Fibroblast of lung (primary cell): ENCODE results near the gene ERP44. TPM values are rescaled to one million over a fixed set of nuclear protein-coding genes. Genes with fewer than 3 reads are reported as not detected.
A peak's percentile ranks its signal among the peaks of the same experiment; 100 is the strongest.

ENCODE experiments used
- DNase-seq, 2 donors: peaks; one replicate each; pipeline versions ENCODE4 v3.0.0 to v3.0.0-alpha.2; 2010; ENCODE audit warnings: low read depth in 2 of 2
- H2AFZ ChIP-seq: 2 replicates; pipeline ENCODE4 v1.5.1; 2012; ENCODE audit warnings: low read length, control low read depth, inconsistent platforms
- H3K27ac ChIP-seq: 2 replicates; pipeline ENCODE4 v1.5.1; 2011; ENCODE audit warnings: low read length, control low read depth; ENCODE audit not compliant: insufficient read depth
- H3K27me3 ChIP-seq: 2 replicates; pipeline ENCODE4 v1.5.1; 2011; ENCODE audit warnings: mild to moderate bottlenecking, low read length; ENCODE audit not compliant: control insufficient read depth, insufficient read depth
- H3K36me3 ChIP-seq: 2 replicates; pipeline ENCODE4 v1.5.1; 2011; ENCODE audit warnings: low read length; ENCODE audit not compliant: control insufficient read depth, insufficient read depth
- H3K4me1 ChIP-seq: 2 replicates; pipeline ENCODE4 v1.5.1; 2011; ENCODE audit warnings: low read length; ENCODE audit not compliant: control insufficient read depth, insufficient read depth; ENCODE audit errors: extremely low read depth
- H3K4me2 ChIP-seq: 2 replicates; pipeline ENCODE4 v1.5.1; 2011; ENCODE audit warnings: low read length, control low read depth; ENCODE audit not compliant: insufficient read depth; ENCODE audit errors: extremely low read depth
- H3K4me3 ChIP-seq, 4 experiments: fragments of 200-600 bp in 1 of 4; sonication (generic) in 1 of 4; replicated peaks in 1 of 4; 2 replicates each; pipeline ENCODE4 v1.5.1; 2011 to 2016; ENCODE audit warnings: low read length in 4 of 4, low read depth in 3 of 4, mild to moderate bottlenecking in 3 of 4, control low read depth in 2 of 4, inconsistent platforms in 1 of 4, mixed read lengths in 1 of 4; ENCODE audit not compliant: insufficient read depth in 1 of 4; ENCODE audit errors: control extremely low read depth in 1 of 4
- H3K79me2 ChIP-seq: 2 replicates; pipeline ENCODE4 v1.5.1; 2012; ENCODE audit warnings: mild to moderate bottlenecking, low read length, inconsistent platforms; ENCODE audit not compliant: control insufficient read depth, insufficient read depth
- H3K9ac ChIP-seq: 2 replicates; pipeline ENCODE4 v1.5.1; 2011; ENCODE audit warnings: mild to moderate bottlenecking, low read length, control low read depth; ENCODE audit not compliant: insufficient read depth
- H3K9me3 ChIP-seq: 2 replicates; pipeline ENCODE4 v1.5.1; 2012; ENCODE audit warnings: low read depth, low read length; ENCODE audit not compliant: control insufficient read depth, insufficient read depth
- H4K20me1 ChIP-seq: 2 replicates; pipeline ENCODE4 v1.5.1; 2011; ENCODE audit warnings: low read length; ENCODE audit not compliant: control insufficient read depth, insufficient read depth; ENCODE audit errors: extremely low read depth
- CTCF ChIP-seq, 2 donors: IDR thresholded peaks in 1 of 2; conservative IDR thresholded peaks in 1 of 2; 1 replicate in 1 of 2; 2 replicates in 1 of 2; pipeline ENCODE4 v1.5.1; 2011 to 2012; ENCODE audit warnings: low read length in 2 of 2, control low read depth in 1 of 2, inconsistent platforms in 1 of 2, low read depth in 1 of 2, mild to moderate bottlenecking in 1 of 2
- EZH2 ChIP-seq: IDR thresholded peaks from 2 replicates; pipeline ENCODE4 v1.5.1; 2012; ENCODE audit warnings: low read length, control low read depth, mild to moderate bottlenecking; ENCODE audit errors: missing control alignments
- polyA plus RNA-seq, 2 donors: library from polyadenylated mRNA; depleted of rRNA in 1 of 2; stranded (reverse) in 1 of 2; unstranded in 1 of 2; fragments of >200 nt; gene quantifications; 2 replicates each; pipeline ENCODE4 v1.2.1, GENCODE V29; 2011 to 2012; ENCODE audit warnings: missing spikeins in 1 of 2
- total RNA-seq: library from RNA; depleted of rRNA; stranded (reverse); fragments of >200 nt; gene quantifications from 2 replicates; pipeline ENCODE4 v1.2.1, GENCODE V29; 2014

ERP44 gene
- total and polyA plus RNA-seq, 2 donors (not counting 1 experiment from before 2014, with no cell fraction given), result 8.6 to 24.0 TPM

- no peak for DNase-seq
- no peaks in the 10 kb centered on the region for H3K9me3 ChIP-seq
Observed at GRCh38 chr9:99966001-99966400, 132.8 kb downstream of the ERP44 start.

GRCh38 chr9:99964336-99964735 is 134.5 kb downstream of the ERP44 start:
- Histone ChIP-seq H3K36me3 (no peaks in the 10 kb centered on the region), H3K9me3 (no peaks in the 10 kb centered on the region), H3K27ac (no peak overlapping the region), H4K20me1 (no peaks in the 10 kb centered on the region), H3K9ac (no peak overlapping the region), H2AFZ (no peak overlapping the region), H3K79me2 (no peaks in the 10 kb centered on the region), H3K4me3 (no peak overlapping the region), H3K4me2 (no peak overlapping the region), H3K27me3 (no peaks in the 10 kb centered on the region), H3K4me1 (no peaks in the 10 kb centered on the region)
- TF ChIP-seq CTCF (conservative IDR thresholded peaks at IDR 0.05 in 1 of 2, IDR thresholded peaks at IDR 0.05 in 1 of 2; ENCODE audit: low read depth in 1 of 2, low read length in 2 of 2), result no peak
- peak in 1 of 2 donors; percentile 49 for DNase-seq

More at GRCh38 chr9:99966001-99966400, 132.8 kb downstream of the ERP44 start:
- no peak overlapping the region for H3K4me2 ChIP-seq
- no peak overlapping the region for H3K4me3 ChIP-seq
- TF ChIP-seq EZH2 (no peak), CTCF (conservative IDR thresholded peaks at IDR 0.05 in 1 of 2, IDR thresholded peaks at IDR 0.05 in 1 of 2; ENCODE audit: low read depth in 1 of 2, low read length in 2 of 2) (no peak)
- H3K79me2 ChIP-seq, result no peaks in the 10 kb centered on the region
- H3K27ac ChIP-seq, result no peak overlapping the region
- no peaks in the 10 kb centered on the region for H3K36me3 ChIP-seq
- no peak overlapping the region for H2AFZ ChIP-seq
- no peaks in the 10 kb centered on the region for H4K20me1 ChIP-seq
- no peaks in the 10 kb centered on the region for H3K4me1 ChIP-seq
- no peaks in the 10 kb centered on the region for H3K27me3 ChIP-seq
- H3K9ac ChIP-seq, result no peak overlapping the region

DNA sequence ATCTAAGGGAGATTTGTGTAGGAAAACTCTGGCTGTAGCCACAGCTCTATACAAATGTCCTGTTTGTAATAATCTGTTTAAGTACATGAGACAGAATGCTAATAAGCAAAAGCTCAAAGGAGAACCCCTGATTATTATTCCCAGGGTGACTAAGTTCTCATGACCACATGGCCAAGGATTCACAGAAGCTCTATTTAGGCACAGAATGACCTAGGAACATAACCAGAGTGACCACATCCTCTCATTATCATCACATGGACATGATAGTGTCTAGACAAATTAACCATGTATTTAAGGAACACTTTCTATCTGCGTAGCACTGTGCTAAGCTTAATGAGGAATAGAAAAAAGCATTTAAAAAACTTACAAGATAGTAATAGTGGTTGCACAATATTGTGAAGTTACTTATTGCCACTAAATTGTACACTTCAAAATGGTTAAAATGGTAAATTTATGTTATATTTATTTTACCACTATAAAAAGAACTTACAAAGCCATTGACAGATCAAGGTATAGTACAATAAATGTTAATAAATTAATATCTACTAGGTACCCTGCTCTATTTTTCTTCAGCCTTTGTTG is 136.0 kb downstream of the ERP44 start:
- no peaks in the 10 kb centered on the region for H3K4me1 ChIP-seq
- DNase-seq, result peak in 1 of 2 donors; percentile 24
- no peak for TF ChIP-seq EZH2
- TF ChIP-seq CTCF (conservative IDR thresholded peaks at IDR 0.05 in 1 of 2, IDR thresholded peaks at IDR 0.05 in 1 of 2; ENCODE audit: low read depth in 1 of 2, low read length in 2 of 2), result no peak

More for the DNA sequence above, 136.0 kb downstream of the ERP44 start:
- no peak overlapping the region for H3K4me3 ChIP-seq
- H2AFZ ChIP-seq, result no peak overlapping the region
- no peak overlapping the region for H3K27ac ChIP-seq
- no peaks in the 10 kb centered on the region for H3K79me2 ChIP-seq
- no peak overlapping the region for H3K9ac ChIP-seq
- no peaks in the 10 kb centered on the region for H3K27me3 ChIP-seq
- H4K20me1 ChIP-seq, result no peaks in the 10 kb centered on the region
- no peaks in the 10 kb centered on the region for H3K9me3 ChIP-seq
- no peak overlapping the region for H3K4me2 ChIP-seq
- no peaks in the 10 kb centered on the region for H3K36me3 ChIP-seq
